ES-I3 (cell line): ENCODE data around the gene OPRL1.
"Not testable (repeated sequence)": the region's sequence is repeated elsewhere in the genome, so short reads cannot be mapped to it uniquely, and the experiment has no call there.

ENCODE experiments used
- H3K36me3 ChIP-seq: 2 replicates; pipeline ENCODE4 v1.6.1; 2013; ENCODE audit warnings: mild to moderate bottlenecking, low read length, control low read depth, moderate library complexity; ENCODE audit not compliant: insufficient read depth
- H3K4me1 ChIP-seq: 2 replicates; pipeline ENCODE4 v1.6.1; 2013; ENCODE audit warnings: mild to moderate bottlenecking, control low read depth, low read length; ENCODE audit not compliant: insufficient read depth
- H3K9ac ChIP-seq: 2 replicates; pipeline ENCODE4 v1.6.1; 2013; ENCODE audit warnings: low read depth, mild to moderate bottlenecking, low read length, moderate library complexity
- H3K9me3 ChIP-seq: 2 replicates; pipeline ENCODE4 v1.6.1; 2013; ENCODE audit warnings: mild to moderate bottlenecking, low read length, moderate library complexity; ENCODE audit not compliant: control insufficient read depth, insufficient read depth

OPRL1 gene

DNA sequence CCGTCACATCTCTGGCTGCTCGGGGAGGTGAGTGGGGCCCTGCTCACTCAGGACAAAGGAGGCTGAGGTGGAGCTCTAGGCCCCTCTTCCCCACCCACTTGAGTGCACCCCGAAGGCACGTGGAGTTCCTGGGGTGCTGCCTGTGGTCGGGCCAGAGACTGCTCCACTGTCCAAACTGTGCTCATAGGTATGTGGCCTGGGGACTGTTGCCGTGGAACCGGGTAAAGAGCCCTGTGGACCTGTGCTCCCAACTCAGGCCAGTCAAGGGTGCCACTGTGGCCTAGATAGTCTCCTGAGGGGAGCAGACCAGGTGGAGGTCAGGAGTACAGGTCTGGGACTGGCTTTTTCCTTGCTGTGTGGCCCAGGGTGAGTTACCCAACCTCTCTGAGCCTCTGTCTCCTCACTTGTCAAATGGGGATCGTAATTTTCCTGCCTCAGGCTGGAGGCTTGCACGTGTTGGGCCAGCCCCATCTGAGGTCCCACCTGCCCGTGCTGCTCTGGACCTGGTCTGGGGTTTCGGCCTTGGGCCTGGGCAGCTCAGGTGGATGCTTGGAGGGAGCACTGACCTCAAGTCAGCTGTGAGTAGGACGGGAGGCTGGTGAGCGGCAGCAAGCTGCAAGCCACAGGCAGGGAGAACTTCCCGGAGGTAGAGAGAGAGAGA, 39.9 kb downstream of the OPRL1 start:
- no peak overlapping the region for H3K9ac ChIP-seq

DNA sequence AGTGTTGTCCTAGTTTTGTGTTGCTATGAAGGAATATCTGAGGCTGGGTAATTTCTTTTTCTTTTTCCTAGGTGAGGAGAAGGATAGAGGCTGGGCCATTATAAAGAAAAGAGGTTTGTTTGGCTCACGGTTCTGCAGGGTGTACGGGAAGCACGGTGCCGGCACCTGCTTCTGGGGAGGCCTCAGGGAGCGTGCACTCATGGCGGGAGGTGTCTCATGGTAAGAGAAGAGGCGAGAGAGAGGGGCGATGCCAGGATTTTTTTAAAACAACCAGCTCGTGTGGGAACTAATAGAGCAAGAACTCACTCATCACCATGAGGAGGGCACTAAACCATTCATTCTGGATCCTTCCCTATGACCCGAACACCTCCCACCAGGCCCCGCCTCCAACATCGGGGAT, 41.7 kb downstream of the OPRL1 start:
- H3K4me1 ChIP-seq = peaks cover 5% of the 10 kb centered on the region; the same call in 1 of the 2 replicates
- no peak overlapping the region for H3K9ac ChIP-seq
- no peaks in the 10 kb centered on the region for H3K9me3 ChIP-seq
- no peaks in the 10 kb centered on the region for H3K36me3 ChIP-seq

More for the DNA sequence above, 39.9 kb downstream of the OPRL1 start:
- H3K36me3 ChIP-seq = no peaks in the 10 kb centered on the region
- peaks cover 5% of the 10 kb centered on the region; the same call in 1 of the 2 replicates for H3K4me1 ChIP-seq
- H3K9me3 ChIP-seq = no peaks in the 10 kb centered on the region

DNA sequence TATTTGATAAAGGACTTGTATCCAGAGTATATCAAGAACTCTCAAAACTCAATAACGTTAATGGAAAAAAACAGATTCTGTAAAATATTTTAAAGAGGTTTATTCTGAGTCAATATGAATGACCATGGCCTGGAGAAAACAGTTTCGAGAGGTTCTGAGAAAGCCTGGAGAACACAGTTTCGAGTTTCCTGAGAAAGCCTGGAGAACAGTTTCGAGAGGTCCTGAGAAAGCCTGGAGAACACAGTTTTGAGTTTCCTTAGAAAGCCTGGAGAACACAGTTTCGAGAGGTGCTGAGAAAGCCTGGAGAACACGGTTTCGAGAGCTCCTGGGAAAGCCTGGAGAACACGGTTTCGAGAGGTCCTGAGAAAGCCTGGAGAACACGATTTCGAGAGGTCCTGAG, 43.0 kb downstream of the OPRL1 start:
- not testable (repeated sequence) for H3K9ac ChIP-seq, H3K4me1 ChIP-seq, H3K9me3 ChIP-seq, H3K36me3 ChIP-seq

DNA sequence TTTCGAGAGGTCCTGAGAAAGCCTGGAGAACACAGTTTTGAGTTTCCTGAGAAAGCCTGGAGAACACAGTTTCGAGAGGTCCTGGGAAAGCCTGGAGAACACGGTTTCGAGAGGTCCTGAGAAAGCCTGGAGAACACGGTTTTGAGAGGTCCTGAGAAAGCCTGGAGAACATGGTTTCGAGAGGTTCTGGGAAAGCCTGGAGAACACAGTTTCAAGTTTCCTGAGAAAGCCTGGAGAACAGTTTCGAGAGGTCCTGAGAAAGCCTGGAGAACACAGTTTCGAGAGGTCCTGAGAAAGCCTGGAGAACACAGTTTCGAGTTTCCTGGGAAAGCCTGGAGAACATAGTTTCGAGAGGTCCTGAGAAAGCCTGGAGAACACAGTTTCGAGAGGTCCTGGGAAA, 43.6 kb downstream of the OPRL1 start:
- not testable (repeated sequence) for H3K9me3 ChIP-seq, H3K9ac ChIP-seq, H3K36me3 ChIP-seq, H3K4me1 ChIP-seq

DNA sequence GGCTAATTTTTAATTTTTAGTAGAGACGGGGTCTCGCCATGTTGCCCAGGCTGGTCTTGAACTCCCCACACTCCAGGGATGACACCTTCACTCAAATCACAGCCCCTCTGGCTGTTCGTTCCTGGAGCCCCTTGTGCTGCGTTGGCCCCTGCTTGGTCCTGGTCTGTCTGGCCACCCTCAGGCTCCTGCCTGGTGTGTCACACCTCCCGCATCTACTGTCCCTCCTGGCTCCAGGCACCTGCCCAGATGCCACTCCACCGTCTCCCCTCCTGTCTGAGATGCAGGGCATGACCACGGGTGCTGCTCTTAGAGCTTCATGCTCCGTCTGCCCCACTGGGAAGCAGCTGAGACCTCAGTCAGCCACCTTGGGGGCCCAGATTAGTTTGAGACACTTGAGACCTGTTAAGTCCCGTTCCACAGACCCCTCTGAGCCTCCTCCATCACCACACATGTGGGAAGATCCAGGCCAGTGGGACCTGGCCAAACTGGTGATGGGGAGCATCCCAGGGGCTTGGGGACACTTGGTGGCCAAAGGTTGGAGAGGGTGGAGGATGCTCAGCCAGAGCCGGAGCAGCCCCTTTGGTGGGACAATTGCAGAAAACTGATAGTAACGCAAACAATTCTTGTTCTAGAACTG, 49.4 kb downstream of the OPRL1 start:
- Histone ChIP-seq H3K4me1 (no peaks in the 10 kb centered on the region), H3K9ac (no peak overlapping the region)

DNA sequence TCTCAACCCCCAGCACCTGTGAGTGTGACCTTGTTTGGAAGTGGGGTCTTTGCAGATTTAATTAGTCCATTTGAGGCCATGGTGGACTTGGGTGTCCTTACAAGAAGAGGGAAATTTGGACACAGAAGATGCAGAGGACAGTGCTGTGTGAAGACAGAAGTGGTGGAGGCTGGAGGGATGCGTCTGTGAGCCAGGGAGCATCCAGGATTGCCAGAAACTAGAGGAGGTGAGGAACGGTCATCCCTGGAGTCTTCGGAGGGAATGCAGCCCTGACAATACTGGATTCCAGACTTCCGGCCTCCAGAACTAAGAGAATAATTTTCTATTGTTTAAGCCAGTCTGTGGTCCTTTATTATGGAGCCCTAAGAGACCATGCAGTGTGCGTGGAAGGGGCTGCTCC, 50.4 kb downstream of the OPRL1 start:
- H3K4me1 ChIP-seq = no peaks in the 10 kb centered on the region
- H3K36me3 ChIP-seq = no peaks in the 10 kb centered on the region
- H3K9ac ChIP-seq = no peak overlapping the region
- no peaks in the 10 kb centered on the region for H3K9me3 ChIP-seq

More for the DNA sequence above, 49.4 kb downstream of the OPRL1 start:
- H3K36me3 ChIP-seq = no peaks in the 10 kb centered on the region
- no peaks in the 10 kb centered on the region for H3K9me3 ChIP-seq

DNA sequence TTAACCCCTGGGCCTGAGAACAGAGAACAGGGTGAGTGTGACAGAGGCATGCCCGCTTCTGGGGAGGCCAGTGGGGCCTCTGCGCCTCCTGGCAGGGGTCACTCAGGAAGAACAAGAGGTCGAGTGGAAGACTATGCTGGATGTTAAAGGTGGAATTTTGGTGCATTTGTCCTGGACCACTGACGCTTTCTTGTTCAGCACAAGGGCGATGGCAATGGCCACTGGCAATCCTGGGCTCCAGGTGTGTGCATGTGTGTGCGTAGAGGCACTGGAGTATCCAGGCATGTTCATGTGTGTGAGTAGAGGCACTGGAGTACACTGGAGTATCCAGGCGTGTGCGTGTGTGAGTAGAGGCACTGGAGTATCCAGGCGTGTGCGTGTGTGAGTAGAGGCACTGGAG, 51.0 kb downstream of the OPRL1 start:
- Histone ChIP-seq H3K9ac (no peak overlapping the region), H3K36me3 (no peaks in the 10 kb centered on the region), H3K9me3 (no peaks in the 10 kb centered on the region), H3K4me1 (no peaks in the 10 kb centered on the region)

DNA sequence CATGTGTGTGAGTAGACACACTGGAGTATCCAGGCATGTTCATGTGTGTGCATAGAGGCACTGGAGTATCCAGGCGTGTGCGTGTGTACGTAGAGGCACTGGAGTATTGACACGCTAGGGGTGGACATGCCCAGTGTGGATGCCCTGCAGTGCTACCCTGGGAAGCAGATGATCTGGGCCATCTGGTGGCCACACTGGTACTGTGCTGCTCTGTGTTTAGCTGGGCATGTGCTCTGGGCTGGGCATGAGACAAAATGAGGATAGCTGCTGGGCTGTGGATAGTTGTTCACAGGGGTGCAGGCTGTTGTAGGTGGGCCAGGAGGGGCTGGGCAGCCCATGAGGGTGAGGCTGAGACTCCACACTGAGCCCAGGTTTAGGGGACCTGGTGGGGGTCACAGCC, 51.5 kb downstream of the OPRL1 start:
- Histone ChIP-seq H3K9ac (no peak overlapping the region), H3K9me3 (no peaks in the 10 kb centered on the region), H3K4me1 (no peaks in the 10 kb centered on the region), H3K36me3 (no peaks in the 10 kb centered on the region)

DNA sequence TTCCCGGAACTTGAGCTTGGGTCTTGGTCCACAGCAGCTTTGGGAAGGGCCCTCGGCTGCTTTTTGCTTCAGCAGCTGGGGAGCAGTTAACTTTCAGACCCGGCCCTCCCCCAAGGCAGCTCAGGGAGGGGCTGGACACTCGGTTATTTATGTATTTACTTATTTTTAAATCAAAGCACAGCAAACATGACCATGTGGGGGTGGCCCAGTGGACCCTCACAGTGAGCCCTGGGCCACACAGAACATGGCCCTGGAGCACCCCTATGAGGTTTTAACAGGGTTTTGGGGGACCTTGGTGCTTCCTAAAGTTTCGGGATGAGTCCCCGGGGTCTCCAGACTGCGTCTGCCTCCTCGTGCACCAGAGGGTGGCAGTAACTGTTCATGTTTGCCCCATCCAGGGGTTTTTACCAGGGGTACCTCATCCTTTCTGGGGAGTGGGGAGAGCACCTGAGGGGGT, 54.1 kb downstream of the OPRL1 start:
- no peaks in the 10 kb centered on the region for H3K4me1 ChIP-seq
- no peaks in the 10 kb centered on the region for H3K36me3 ChIP-seq
- H3K9ac ChIP-seq = no peak overlapping the region
- no peaks in the 10 kb centered on the region for H3K9me3 ChIP-seq

DNA sequence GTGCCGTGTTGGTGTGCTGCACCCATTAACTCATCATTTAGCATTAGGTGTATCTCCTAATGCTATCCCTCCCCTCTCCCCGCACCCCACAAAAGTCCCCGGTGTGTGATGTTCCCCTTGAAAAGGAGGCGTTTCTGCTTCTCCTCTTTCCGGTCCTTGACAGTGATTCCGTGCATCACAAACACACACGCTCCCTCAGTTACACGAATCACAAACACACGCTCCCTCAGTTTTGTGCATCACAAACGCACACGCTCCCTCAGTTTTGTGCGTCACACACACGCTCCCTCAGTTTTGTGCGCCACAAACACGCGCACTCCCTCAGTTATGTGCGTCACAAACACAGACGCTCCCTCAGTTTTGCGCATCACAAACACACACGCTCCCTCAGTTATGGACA, 54.9 kb downstream of the OPRL1 start:
- H3K9ac ChIP-seq, H3K9me3 ChIP-seq, H3K4me1 ChIP-seq, H3K36me3 ChIP-seq: not testable (repeated sequence)

DNA sequence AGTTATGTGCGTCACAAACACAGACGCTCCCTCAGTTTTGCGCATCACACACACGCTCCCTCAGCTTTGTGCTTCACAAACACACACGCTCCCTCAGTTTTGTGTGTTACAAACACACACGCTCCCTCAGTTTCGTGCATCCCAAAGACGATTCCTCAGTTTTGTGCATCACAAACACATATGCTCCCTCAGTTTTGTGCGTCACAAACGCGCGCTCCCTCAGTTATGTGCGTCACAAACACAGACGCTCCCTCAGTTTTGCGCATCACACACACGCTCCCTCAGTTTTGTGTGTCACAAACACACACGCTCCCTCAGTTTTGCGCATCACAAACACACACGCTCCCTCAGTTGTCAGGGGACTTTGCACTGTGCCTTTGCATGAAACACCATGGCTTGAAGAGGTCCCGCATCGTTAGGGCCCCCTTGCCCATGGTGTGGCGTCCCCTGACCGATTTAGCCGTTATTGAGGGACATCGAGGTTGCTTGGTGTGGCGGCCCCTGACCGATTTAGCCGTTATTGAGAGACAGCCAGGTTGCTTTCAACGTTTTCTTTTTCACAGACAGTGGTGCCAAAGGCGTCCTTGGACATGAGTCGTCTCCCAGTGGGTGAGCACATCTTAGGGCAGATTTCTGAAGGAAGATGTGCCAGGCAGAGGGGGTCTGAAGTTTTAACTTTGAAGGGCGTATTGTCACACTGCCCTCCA, 56.3 kb downstream of the OPRL1 start:
- Histone ChIP-seq H3K9ac (no peak overlapping the region), H3K36me3 (no peaks in the 10 kb centered on the region), H3K9me3 (no peaks in the 10 kb centered on the region), H3K4me1 (no peaks in the 10 kb centered on the region)

DNA sequence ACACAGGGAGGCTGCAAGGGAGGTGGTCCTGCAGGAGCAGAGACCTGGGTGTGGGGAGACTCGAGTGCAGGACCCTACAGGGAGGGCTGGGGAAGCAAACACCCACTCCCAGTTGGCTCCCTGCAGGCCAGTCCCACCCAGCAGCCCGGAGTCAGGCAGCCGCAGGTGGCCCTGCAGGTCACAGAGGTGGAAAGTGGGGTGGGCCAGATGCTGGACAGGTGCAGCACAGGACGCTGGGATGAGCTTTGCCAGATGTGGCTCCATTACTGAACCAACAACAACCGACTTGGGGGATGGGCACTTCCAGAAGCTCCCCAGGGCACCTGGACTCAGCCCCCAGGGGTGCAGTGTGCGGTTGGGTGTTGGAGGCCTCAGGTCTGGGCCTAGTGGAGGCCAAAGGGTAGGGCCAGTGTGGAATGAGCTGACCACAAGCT, 57.7 kb downstream of the OPRL1 start:
- no peaks in the 10 kb centered on the region for H3K4me1 ChIP-seq
- H3K9me3 ChIP-seq = no peaks in the 10 kb centered on the region
- H3K9ac ChIP-seq = no peak overlapping the region
- H3K36me3 ChIP-seq = no peaks in the 10 kb centered on the region

DNA sequence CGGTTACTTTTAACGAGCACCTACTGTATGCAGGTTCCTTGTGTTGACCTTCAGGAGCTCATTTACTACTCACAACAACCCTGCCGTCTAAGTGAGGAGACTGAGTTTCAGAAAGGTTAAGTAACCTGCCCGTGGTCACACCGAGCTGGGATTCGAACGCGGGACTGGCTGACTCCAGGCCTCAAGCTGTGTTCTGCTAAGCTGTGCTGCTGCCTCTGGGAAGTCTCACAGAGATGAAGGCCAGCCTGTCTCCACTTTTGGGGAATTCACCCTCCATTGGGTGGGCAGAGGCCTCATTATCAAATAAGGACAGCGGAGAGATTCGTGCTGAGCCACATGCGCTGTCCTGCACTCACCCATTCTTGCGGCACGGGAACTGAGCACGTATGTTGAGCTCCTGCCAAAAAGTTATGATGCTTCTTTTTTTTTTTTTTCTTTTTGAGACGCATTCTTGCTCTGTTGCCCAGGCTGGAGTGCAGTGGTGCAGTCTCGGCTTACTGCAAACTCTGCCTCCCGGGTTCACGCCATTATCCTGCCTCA, 58.5 kb downstream of the OPRL1 start:
- Histone ChIP-seq H3K4me1 (no peaks in the 10 kb centered on the region), H3K9me3 (no peaks in the 10 kb centered on the region), H3K36me3 (no peaks in the 10 kb centered on the region), H3K9ac (no peak overlapping the region)

DNA sequence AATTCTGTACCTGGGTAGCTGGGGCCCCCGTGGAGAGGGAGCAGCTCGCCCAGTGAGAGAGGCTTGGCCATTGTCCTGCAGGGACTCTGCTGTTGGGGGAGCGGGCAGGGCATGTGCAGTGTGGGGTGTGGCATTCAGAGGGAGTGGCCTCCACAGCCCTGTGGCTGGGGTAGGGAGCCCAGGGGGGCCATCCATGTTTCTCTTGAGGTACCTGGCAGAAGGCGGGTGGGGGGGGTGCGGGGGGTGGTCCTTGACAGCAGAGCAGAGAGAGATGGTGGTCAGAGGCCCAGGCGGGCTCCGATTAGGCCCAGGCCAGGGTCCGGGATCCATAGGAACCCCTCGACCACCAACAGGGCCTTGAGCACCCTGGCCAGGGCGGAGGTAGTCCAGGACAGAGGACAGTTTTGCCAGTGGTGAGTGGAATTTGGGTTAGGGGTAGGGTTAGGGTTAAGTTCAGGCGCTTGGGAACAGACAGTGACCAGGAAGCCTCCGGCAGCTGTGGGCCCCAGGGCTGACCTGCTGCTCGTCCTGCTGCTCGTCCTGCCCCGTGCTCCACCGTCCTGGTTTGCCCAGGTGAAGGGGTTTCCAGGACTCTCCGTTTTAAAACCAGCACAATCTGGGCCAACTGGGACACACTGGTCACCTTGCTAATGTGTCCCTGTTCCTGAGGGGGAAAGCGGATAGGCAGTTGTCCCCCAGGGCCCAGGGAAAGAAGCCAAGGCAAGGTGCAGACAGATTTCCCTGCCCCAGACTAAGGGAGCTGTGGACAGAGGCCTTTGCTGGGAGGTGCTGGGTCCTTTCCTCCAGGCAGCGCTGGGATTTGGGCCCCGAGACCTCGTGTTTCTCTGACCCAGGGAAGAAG, 59.5 kb downstream of the OPRL1 start:
- Histone ChIP-seq H3K4me1 (no peaks in the 10 kb centered on the region), H3K36me3 (no peaks in the 10 kb centered on the region), H3K9me3 (no peaks in the 10 kb centered on the region), H3K9ac (no peak overlapping the region)
